K562 (cell line): Measurements from ENCODE around the gene GZMB. TPM values are rescaled to one million over a fixed set of nuclear protein-coding genes. Genes with fewer than 3 reads are reported as not detected.

ENCODE experiments used
- ATAC-seq: fragments of 200-7000 bp; cut with Tn5 transposase; 3 replicates; pipeline ENCODE4 v1.9.1; 2020; ENCODE audit warnings: moderate library complexity
- BruUV-seq: library from RNA; stranded (reverse); fragments of 400-500 nt; replicated peaks from 2 replicates; lab custom pipeline; 2021; lab: Mats Ljungman, UMichigan
- CTCF ChIA-PET: fragments of 300-600 bp; formaldehyde crosslinking; extraction: SDS; loops from one replicate; lab custom pipeline; 2021; ENCODE audit warnings: low intra/inter-chr PET ratio; lab: Yijun Ruan, JAX
- POLR2A ChIA-PET: fragments of 300-600, 350-650 bp; sonication (Branson Sonifier 250); formaldehyde crosslinking; extraction: SDS; loops from one replicate; lab custom pipeline; 2021; ENCODE audit warnings: antibody characterized with exemption, inconsistent platforms; lab: Yijun Ruan, JAX
- DNase-seq, 4 experiments: peaks; one replicate each; pipeline versions ENCODE4 v3.0.0 to v3.0.0-alpha.2; 2011 to 2018; ENCODE audit warnings: low spot score in 3 of 4, mixed read lengths in 3 of 4; ENCODE audit errors: extremely low read depth in 1 of 4
- FAIRE-seq: peaks from 2 replicates; lab custom pipeline; 2011; peaks lifted over from hg19 to GRCh38; lab: Jason Lieb, UNC
- H2AFZ ChIP-seq: 2 replicates; pipeline ENCODE4 v1.6.0; 2011; ENCODE audit warnings: low read depth, low read length, control low read depth, inconsistent platforms
- H3K27ac ChIP-seq: fragments of 200-600 bp; 3 replicates; pipeline ENCODE4 v1.8.0; 2011; ENCODE audit warnings: low read depth, mild to moderate bottlenecking, control low read depth, inconsistent platforms, low read length, moderate library complexity, mixed read lengths; ENCODE audit errors: extremely low read depth
- H3K27me3 ChIP-seq, 2 experiments: fragments of 300-600 bp in 1 of 2; 2 replicates in 1 of 2; 3 replicates in 1 of 2; pipeline versions ENCODE4 v1.6.0 to v1.8.0; 2011; ENCODE audit warnings: inconsistent platforms in 2 of 2, low read length in 2 of 2, mild to moderate bottlenecking in 1 of 2, mixed read lengths in 1 of 2, moderate library complexity in 1 of 2; ENCODE audit not compliant: control insufficient read depth in 2 of 2, insufficient read depth in 2 of 2
- H3K36me3 ChIP-seq: fragments of 300-600 bp; 3 replicates; pipeline ENCODE4 v1.8.0; 2011; ENCODE audit warnings: mild to moderate bottlenecking, low read length, inconsistent platforms; ENCODE audit not compliant: control insufficient read depth, insufficient read depth
- H3K4me1 ChIP-seq, 2 experiments: fragments of 200-600 bp in 1 of 2; replicated peaks in 1 of 2; 2 replicates in 1 of 2; 3 replicates in 1 of 2; pipeline versions ENCODE4 v1.5.1 to v1.8.0; 2011; ENCODE audit warnings: inconsistent platforms in 2 of 2, low read length in 2 of 2, mild to moderate bottlenecking in 1 of 2, mixed read lengths in 1 of 2, moderate library complexity in 1 of 2; ENCODE audit not compliant: control insufficient read depth in 2 of 2, insufficient read depth in 2 of 2
- H3K4me2 ChIP-seq: 2 replicates; pipeline ENCODE4 v1.6.1; 2011; ENCODE audit warnings: low read length, control low read depth, inconsistent platforms, mixed read lengths; ENCODE audit not compliant: insufficient read depth
- H3K4me3 ChIP-seq: fragments of 200-600 bp; sonication (generic), shearing (Covaris generic); 2 replicates; pipeline ENCODE4 v1.5.1; 2016; ENCODE audit warnings: control low read depth, inconsistent platforms
- H3K79me2 ChIP-seq: fragments of 200-600 bp; 3 replicates; pipeline ENCODE4 v1.8.0; 2011; ENCODE audit warnings: low read length, inconsistent platforms; ENCODE audit not compliant: control insufficient read depth, insufficient read depth
- H3K9ac ChIP-seq, 2 experiments: 2 replicates each; pipeline versions ENCODE4 v1.6.0 to v1.6.1; 2011; ENCODE audit warnings: low read depth in 2 of 2, low read length in 2 of 2, control low read depth in 1 of 2, inconsistent platforms in 1 of 2, mild to moderate bottlenecking in 1 of 2, mixed read lengths in 1 of 2; ENCODE audit not compliant: insufficient read depth in 1 of 2
- H3K9me1 ChIP-seq: one replicate; pipeline ENCODE4 v1.6.0; 2011; ENCODE audit warnings: inconsistent platforms, mild to moderate bottlenecking, low read length, moderate library complexity; ENCODE audit not compliant: control insufficient read depth, insufficient read depth
- H3K9me3 ChIP-seq: replicated peaks from 2 replicates; pipeline ENCODE4 v1.5.1; 2011; ENCODE audit warnings: low read depth, low read length, inconsistent platforms; ENCODE audit not compliant: control insufficient read depth, insufficient read depth
- H4K20me1 ChIP-seq: replicated peaks from 2 replicates; pipeline ENCODE4 v1.6.1; 2011; ENCODE audit warnings: low read length, inconsistent platforms, mixed read lengths; ENCODE audit not compliant: control insufficient read depth, insufficient read depth
- BCL6 ChIP-seq: fragments of 250-450 bp; sonication (Bioruptor Pico); IDR thresholded peaks from 2 replicates; pipeline ENCODE4 v1.4.0; 2020
- CEBPG ChIP-seq, 3 experiments: fragments of 200-800 bp in 1 of 3; sonication (Bioruptor generic) in 1 of 3; sonication (generic) in 1 of 3; formaldehyde crosslinking in 1 of 3; IDR thresholded peaks in 2 of 3; conservative IDR thresholded peaks in 1 of 3; 2 replicates each; pipeline versions ENCODE4 v1.6.1 to v1.8.0; 2016 to 2022; ENCODE audit warnings: missing compliant biosample characterization in 2 of 3, missing genetic modification characterization in 2 of 3, mild to moderate bottlenecking in 1 of 3, missing genetic modification reagents in 1 of 3
- DMBX1 ChIP-seq: fragments of 250-450 bp; sonication (Bioruptor Pico); IDR thresholded peaks from 2 replicates; pipeline ENCODE4 v1.8.0; 2022; ENCODE audit warnings: inconsistent platforms, mild to moderate bottlenecking, moderate library complexity, borderline replicate concordance
- EP400 ChIP-seq: fragments of 450-650 bp; IDR thresholded peaks from 2 replicates; pipeline ENCODE4 v1.6.1; 2017; ENCODE audit warnings: antibody characterized with exemption, mild to moderate bottlenecking, moderate library complexity
- ESRRB ChIP-seq: fragments of 250-450 bp; sonication (Bioruptor Pico); IDR thresholded peaks from 2 replicates; pipeline ENCODE4 v1.5.0; 2020; ENCODE audit warnings: mild to moderate bottlenecking, moderate library complexity, borderline replicate concordance
- FOXJ2 ChIP-seq: fragments of 200-800 bp; sonication (Bioruptor generic); IDR thresholded peaks from 2 replicates; pipeline ENCODE4 v1.6.1; 2016; ENCODE audit warnings: missing genetic modification characterization, missing compliant biosample characterization
- GATAD2B ChIP-seq: fragments of 450-650 bp; IDR thresholded peaks from 2 replicates; pipeline ENCODE4 v1.6.1; 2017; ENCODE audit warnings: mild to moderate bottlenecking, borderline replicate concordance
- NR2C1 ChIP-seq, 2 experiments: fragments of 450-650 bp; IDR thresholded peaks; 2 replicates each; pipeline ENCODE4 v1.6.1; 2017; ENCODE audit warnings: mild to moderate bottlenecking in 2 of 2, antibody characterized with exemption in 1 of 2, inconsistent platforms in 1 of 2, missing compliant biosample characterization in 1 of 2, missing genetic modification characterization in 1 of 2
- NR2C2 ChIP-seq, 2 experiments: fragments of 200-800 bp in 1 of 2; sonication (Bioruptor generic) in 1 of 2; sonication (generic) in 1 of 2; formaldehyde crosslinking in 1 of 2; IDR thresholded peaks; 2 replicates each; pipeline versions ENCODE4 v1.6.1 to v1.8.0; 2016 to 2022; ENCODE audit warnings: mild to moderate bottlenecking in 1 of 2, missing compliant biosample characterization in 1 of 2, missing genetic modification characterization in 1 of 2, missing genetic modification reagents in 1 of 2
- NRF1 ChIP-seq, 2 experiments: fragments of 450-650 bp; IDR thresholded peaks in 1 of 2; conservative IDR thresholded peaks in 1 of 2; 2 replicates each; pipeline ENCODE4 v1.6.1; 2014; ENCODE audit warnings: mild to moderate bottlenecking in 2 of 2
- SMAD4 ChIP-seq: fragments of 250-450 bp; sonication (Bioruptor Pico); conservative IDR thresholded peaks from 2 replicates; pipeline ENCODE4 v1.8.0; 2021; ENCODE audit warnings: inconsistent platforms, mild to moderate bottlenecking, moderate library complexity
- SP1 ChIP-seq: sonication (generic); formaldehyde crosslinking; IDR thresholded peaks from 2 replicates; pipeline ENCODE4 v1.8.1; 2022; ENCODE audit warnings: mild to moderate bottlenecking, missing genetic modification reagents
- TRIM24 ChIP-seq, 2 experiments: fragments of 450-650 bp; IDR thresholded peaks; 2 replicates each; pipeline ENCODE4 v1.6.1; 2016
- ZNF175 ChIP-seq: fragments of 200-800 bp; sonication (Bioruptor generic); IDR thresholded peaks from 2 replicates; pipeline ENCODE4 v1.6.1; 2016; ENCODE audit warnings: low read depth, mild to moderate bottlenecking, missing genetic modification characterization, missing compliant biosample characterization
- WGBS: fragments of 100-300 bp; shearing (Covaris generic); methylation state at CpG from one replicate; pipeline ENCODE4 v1.1.6; 2016; ENCODE audit warnings: low coverage, mixed read lengths; ENCODE audit not compliant: insufficient coverage; ENCODE audit errors: missing lambda C conversion rate; 5-methylcytosine and 5-hydroxymethylcytosine counted together
- in situ Hi-C: fragments of 300-500 bp; cut with MboI; formaldehyde crosslinking; loops from 4 replicates; pipeline ENCODE4 v1.15.0; 2018; ENCODE audit warnings: inconsistent platforms, mixed read lengths
- intact Hi-C: fragments of 100-400 bp; cut with micrococcal nuclease; formaldehyde crosslinking; loops from 2 replicates; pipeline ENCODE4 v1.14.2; 2022
- polyA plus RNA-seq, 8 experiments: library from polyadenylated mRNA; depleted of rRNA in 4 of 8; stranded (reverse) in 5 of 8; unstranded in 3 of 8; fragments of >200 nt; fragmentation: Nextera tagmentation in 2 of 8; fragmentation: Illumina TruSeq in 1 of 8; extraction: Ambion mirVana in 2 of 8; extraction: Trizol in 1 of 8; gene quantifications; 2 replicates each; pipeline versions ENCODE4 v1.2.1 to v1.2.3, GENCODE V29; 2011 to 2014; ENCODE audit warnings: inconsistent platforms in 1 of 8, missing spikeins in 1 of 8
- total RNA-seq, 7 experiments: library from RNA; depleted of rRNA in 6 of 7; stranded (reverse); fragments of >200 nt in 6 of 7; fragmentation: Illumina TruSeq in 2 of 7; extraction: Trizol in 2 of 7; gene quantifications; 2 replicates each; pipeline versions ENCODE4 v1.2.1 to v1.2.3, GENCODE V29; 2011 to 2021; ENCODE audit warnings: low replicate concordance in 1 of 7
- TF ChIP-seq, protein P1 (sequence below): sonication (generic); IDR thresholded peaks from 2 replicates; pipeline ENCODE4 v1.6.1; 2016
- TF ChIP-seq, protein P2 (sequence below): sonication (generic); formaldehyde crosslinking; IDR thresholded peaks from 2 replicates; pipeline ENCODE4 v1.8.1; 2022; ENCODE audit warnings: missing genetic modification reagents

GZMB gene
- total and polyA plus RNA-seq, 9 of the 15 experiments (the other 6 are each of a cell fraction or from before 2014, with no cell fraction given) = 0.08 to 0.95 (median 0.68) TPM; not detected in 6

DNA sequence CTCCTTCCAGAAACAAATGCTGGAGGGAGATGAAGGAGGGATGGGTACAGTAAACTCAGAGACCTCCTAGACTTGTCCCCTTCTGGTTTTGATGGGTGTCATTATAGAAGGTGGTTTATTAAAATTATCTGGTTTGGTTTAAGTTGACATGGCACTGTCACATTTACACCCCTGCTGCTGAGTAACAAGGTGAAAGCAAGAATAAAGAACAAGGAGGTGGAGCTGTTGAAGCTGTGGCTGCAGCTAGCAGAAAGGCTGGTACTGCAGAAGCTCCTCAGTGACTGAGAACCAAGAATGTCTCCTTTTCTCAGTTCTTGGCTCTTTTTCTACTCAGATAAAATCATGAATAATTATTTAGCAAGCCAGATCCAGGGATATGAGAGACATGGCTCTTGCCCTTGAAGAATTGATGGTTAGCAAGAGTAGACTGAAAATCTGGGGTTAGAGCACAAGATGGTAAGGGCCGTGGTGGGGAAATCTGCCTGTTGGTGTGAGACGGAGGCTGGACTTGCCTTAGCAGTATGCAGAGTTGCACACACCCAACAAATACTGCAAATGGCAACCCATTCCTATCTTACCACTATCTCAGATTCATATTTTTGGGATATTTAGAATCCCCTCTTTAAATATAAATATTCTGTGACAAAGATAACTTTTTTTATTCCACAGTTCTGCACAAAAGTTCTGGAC is 24.2 kb downstream of the GZMB start, which contains the start of gene GZMH (continued):
- no peak for TF ChIP-seq SP1
- TF ChIP-seq ESRRB (CRISPR knock-in tag) = no peak
- TF ChIP-seq, protein P1, sequence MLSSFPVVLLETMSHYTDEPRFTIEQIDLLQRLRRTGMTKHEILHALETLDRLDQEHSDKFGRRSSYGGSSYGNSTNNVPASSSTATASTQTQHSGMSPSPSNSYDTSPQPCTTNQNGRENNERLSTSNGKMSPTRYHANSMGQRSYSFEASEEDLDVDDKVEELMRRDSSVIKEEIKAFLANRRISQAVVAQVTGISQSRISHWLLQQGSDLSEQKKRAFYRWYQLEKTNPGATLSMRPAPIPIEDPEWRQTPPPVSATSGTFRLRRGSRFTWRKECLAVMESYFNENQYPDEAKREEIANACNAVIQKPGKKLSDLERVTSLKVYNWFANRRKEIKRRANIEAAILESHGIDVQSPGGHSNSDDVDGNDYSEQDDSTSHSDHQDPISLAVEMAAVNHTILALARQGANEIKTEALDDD = no peak
- no peak for TF ChIP-seq NRF1 (conservative IDR thresholded peaks at IDR 0.05 in 1 of 2, IDR thresholded peaks at IDR 0.05 in 1 of 2)
- TF ChIP-seq, protein P2, sequence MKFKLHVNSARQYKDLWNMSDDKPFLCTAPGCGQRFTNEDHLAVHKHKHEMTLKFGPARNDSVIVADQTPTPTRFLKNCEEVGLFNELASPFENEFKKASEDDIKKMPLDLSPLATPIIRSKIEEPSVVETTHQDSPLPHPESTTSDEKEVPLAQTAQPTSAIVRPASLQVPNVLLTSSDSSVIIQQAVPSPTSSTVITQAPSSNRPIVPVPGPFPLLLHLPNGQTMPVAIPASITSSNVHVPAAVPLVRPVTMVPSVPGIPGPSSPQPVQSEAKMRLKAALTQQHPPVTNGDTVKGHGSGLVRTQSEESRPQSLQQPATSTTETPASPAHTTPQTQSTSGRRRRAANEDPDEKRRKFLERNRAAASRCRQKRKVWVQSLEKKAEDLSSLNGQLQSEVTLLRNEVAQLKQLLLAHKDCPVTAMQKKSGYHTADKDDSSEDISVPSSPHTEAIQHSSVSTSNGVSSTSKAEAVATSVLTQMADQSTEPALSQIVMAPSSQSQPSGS (CRISPR knock-in tag) = no peak

DNA sequence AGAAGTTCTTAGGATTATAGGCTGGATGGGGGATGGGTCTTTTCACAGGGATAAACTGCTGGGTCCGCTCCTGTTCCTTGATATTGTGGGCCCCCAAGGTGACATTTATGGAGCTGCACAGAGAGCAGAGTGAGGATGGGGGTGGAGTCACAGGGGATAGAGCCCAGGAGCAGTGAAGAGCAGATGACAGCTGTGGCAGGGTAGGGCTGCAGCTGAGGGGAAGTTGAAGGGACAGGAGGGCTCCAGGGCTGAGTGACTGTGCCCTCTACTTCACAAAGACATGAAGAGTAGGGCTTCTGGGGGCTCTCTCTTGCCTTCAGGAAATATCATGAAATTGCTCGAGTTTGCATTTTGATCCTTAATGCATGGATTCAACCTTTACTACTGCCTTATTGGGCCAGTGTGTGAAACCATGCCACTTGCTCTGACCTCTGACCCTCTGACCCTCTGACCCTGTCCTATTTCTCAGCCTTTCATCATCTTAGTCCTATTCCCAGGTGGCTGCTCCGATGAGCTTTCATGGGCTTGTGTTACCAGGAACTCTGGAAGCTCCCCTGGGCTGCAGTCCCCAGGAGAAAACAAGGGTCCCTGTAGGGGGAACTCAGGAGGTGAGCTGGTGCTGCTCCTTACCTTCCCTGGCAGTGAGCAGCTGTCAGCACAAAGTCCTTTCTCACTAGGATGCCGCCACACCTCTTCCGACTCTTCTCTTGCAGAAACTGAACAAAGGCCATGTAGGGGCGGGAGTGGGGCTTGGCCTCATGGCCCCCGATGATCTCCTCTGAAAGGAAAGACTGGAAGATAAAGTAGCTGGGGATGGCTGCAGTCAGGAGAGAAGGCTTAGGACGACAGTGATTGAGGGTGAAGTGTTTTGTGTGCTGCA is 26.1 kb downstream of the GZMB start:
- Histone ChIP-seq H3K27ac (no peak overlapping the region), H3K9me1 (no peaks in the 10 kb centered on the region), H3K4me2 (no peak overlapping the region), H3K9ac (no peak overlapping the region), H3K36me3 (no peaks in the 10 kb centered on the region), H3K9me3 (no peaks in the 10 kb centered on the region), H3K79me2 (no peaks in the 10 kb centered on the region), H3K4me3 (no peak overlapping the region), H3K4me1 (no peaks in the 10 kb centered on the region), H4K20me1 (no peaks in the 10 kb centered on the region), H3K27me3 (no peaks in the 10 kb centered on the region), H2AFZ (no peak overlapping the region)
- in situ Hi-C loops (no loop called here), intact Hi-C loops (no loop called here)
- DNase-seq (no peak), FAIRE-seq (no peak), ATAC-seq (peak; percentile 50)
- BruUV-seq = no TSS peak
- ChIA-PET POLR2A (interaction anchor here (0.7 kb wide), 2 partner anchors 19 to 68 kb away, joined by 3 to 4 read pairs; no protein-coding TSS in a partner anchor), CTCF (no interaction called here)
- WGBS = 13% methylated on average over 8 of the region's 8 CpGs
- TF ChIP-seq CEBPG (CRISPR knock-in tag; IDR thresholded peaks at IDR 0.05) = no peak
- TF ChIP-seq CEBPG (tag; conservative IDR thresholded peaks at IDR 0.05 in 1 of 2, IDR thresholded peaks at IDR 0.05 in 1 of 2) = peak in 1 of 2 experiments; percentile 73; a peak in 2 of 4 replicates
- TF ChIP-seq BCL6 = no peak
- TF ChIP-seq SMAD4 = 0 out of 2 replicates have a peak, but pooled peaks have one; percentile 38
- TF ChIP-seq NR2C2 (CRISPR knock-in tag; IDR thresholded peaks at IDR 0.05) = peak; percentile 64; the same call in 1 of the 2 replicates
- TF ChIP-seq NR2C2 (tag; IDR thresholded peaks at IDR 0.05) = peak; percentile 94
- TF ChIP-seq FOXJ2 (tag) = no peak
- TF ChIP-seq GATAD2B = no peak
- TF ChIP-seq TRIM24 (IDR thresholded peaks at IDR 0.05) = peak; percentile 63 to 65; a peak in 2 of 4 replicates
- TF ChIP-seq EP400 = peak; percentile 46
- TF ChIP-seq ZNF175 (CRISPR knock-in tag) = peak; percentile 86
- peak; percentile 40; the same call in 1 of the 2 replicates for TF ChIP-seq DMBX1 (CRISPR knock-in tag)
- peak; percentile 93; the same call in 1 of the 2 replicates for TF ChIP-seq NR2C1 (IDR thresholded peaks at IDR 0.05)
- peak; percentile 97 for TF ChIP-seq NR2C1 (tag; IDR thresholded peaks at IDR 0.05)
